AG08396 (cell line): ENCODE measurements around the gene METAP1D.
"Not testable (repeated sequence)": the region's sequence is repeated elsewhere in the genome, so short reads cannot be mapped to it uniquely, and the experiment has no call there.

ENCODE experiments used
- DNase-seq: peaks from one replicate; pipeline ENCODE4 v3.0.0; 2012; ENCODE audit warnings: low spot score, mixed read lengths

The METAP1D gene

GRCh38 chr2:171997031-171997430, 2.7 kb upstream of the METAP1D start:
- DNase-seq: not testable (repeated sequence)

GRCh38 chr2:171999161-171999560, 592 bp upstream of the METAP1D start:
- DNase-seq: no peak

GRCh38 chr2:172000696-172001361, 1.1 kb downstream of the METAP1D start:
- DNase-seq: no peak

GRCh38 chr2:172007372-172007771, 7.6 kb downstream of the METAP1D start:
- DNase-seq: no peak

GRCh38 chr2:172009823-172010222, 10.1 kb downstream of the METAP1D start:
- DNase-seq: no peak

GRCh38 chr2:172011812-172012575, 12.2 kb downstream of the METAP1D start:
- no peak for DNase-seq

GRCh38 chr2:172012677-172013391, 13.1 kb downstream of the METAP1D start:
- DNase-seq: no peak

- no peak for DNase-seq
Observed at GRCh38 chr2:172013396-172013795, 13.6 kb downstream of the METAP1D start.

- no peak for DNase-seq
Observed at GRCh38 chr2:172021074-172021931, 21.6 kb downstream of the METAP1D start.

GRCh38 chr2:172021955-172022354, 22.2 kb downstream of the METAP1D start:
- no peak for DNase-seq

GRCh38 chr2:172031536-172031935, 31.8 kb downstream of the METAP1D start:
- DNase-seq: no peak

- DNase-seq: no peak
Observed at GRCh38 chr2:172038121-172038520, 38.4 kb downstream of the METAP1D start.

GRCh38 chr2:172038604-172039003, 38.9 kb downstream of the METAP1D start:
- DNase-seq: peak; percentile 14

- DNase-seq: no peak
Observed at GRCh38 chr2:172039011-172039704, 39.4 kb downstream of the METAP1D start.

- no peak for DNase-seq
Observed at GRCh38 chr2:172040311-172040710, 40.6 kb downstream of the METAP1D start.

- no peak for DNase-seq
Observed at GRCh38 chr2:172046080-172046678, 46.4 kb downstream of the METAP1D start.

GRCh38 chr2:172046866-172047565, 47.3 kb downstream of the METAP1D start:
- DNase-seq: no peak

- DNase-seq: no peak
Observed at GRCh38 chr2:172047566-172048507, 48.1 kb downstream of the METAP1D start.
